HG02623 (cell line): ENCODE measurements around the gene EPPIN.
"Not testable (repeated sequence)": the region's sequence is repeated elsewhere in the genome, so short reads cannot be mapped to it uniquely, and the experiment has no call there.

Source experiments
- ATAC-seq: cut with Tn5 transposase; IDR thresholded peaks from one replicate; pipeline ENCODE4 v1.9.1; 2021; ENCODE audit warnings: moderate library complexity; ENCODE audit not compliant: unreplicated experiment

EPPIN gene

GRCh38 chr20:45547206-45547770 is at the start of gene EPPIN:
Gene EPPIN, minus strand, starts transcription at chr20:45547401. Its CDS starts 44 bp downstream, at chr20:45547357.
- ATAC-seq, result no peak

- no peak for ATAC-seq
These were observed 48.0 kb upstream of the EPPIN start for GRCh38 chr20:45595235-45595634.

- no peak for ATAC-seq
These were observed 46.3 kb upstream of the EPPIN start for GRCh38 chr20:45593498-45593897.

GRCh38 chr20:45592574-45593189 is 45.5 kb upstream of the EPPIN start:
- ATAC-seq, result no peak

- no peak for ATAC-seq
These were observed 42.5 kb upstream of the EPPIN start for GRCh38 chr20:45589725-45590124.

- ATAC-seq, result no peak
These were observed 41.6 kb upstream of the EPPIN start for GRCh38 chr20:45588800-45589199.

GRCh38 chr20:45585986-45586385 is 38.8 kb upstream of the EPPIN start:
- not testable (repeated sequence) for ATAC-seq

- ATAC-seq, result not testable (repeated sequence)
These were observed 37.1 kb upstream of the EPPIN start for GRCh38 chr20:45584294-45584693.

- ATAC-seq, result no peak
These were observed 36.3 kb upstream of the EPPIN start for GRCh38 chr20:45583502-45583901.

- no peak for ATAC-seq
These were observed 34.5 kb upstream of the EPPIN start for GRCh38 chr20:45581702-45582101.

- ATAC-seq, result no peak
These were observed 32.0 kb upstream of the EPPIN start, which contains the start of gene WFDC8 for GRCh38 chr20:45579184-45579583. Gene WFDC8, minus strand, starts transcription at chr20:45579284. Its CDS starts 37 bp downstream, at chr20:45579247.

GRCh38 chr20:45578231-45578630 is 31.0 kb upstream of the EPPIN start:
- ATAC-seq, result no peak

- no peak for ATAC-seq
These were observed 29.8 kb upstream of the EPPIN start for GRCh38 chr20:45576995-45577394.

GRCh38 chr20:45575931-45576330 is 28.7 kb upstream of the EPPIN start:
- no peak for ATAC-seq

GRCh38 chr20:45569650-45570049 is 22.4 kb upstream of the EPPIN start:
- not testable (repeated sequence) for ATAC-seq

GRCh38 chr20:45564760-45565276 is 17.6 kb upstream of the EPPIN start:
- no peak for ATAC-seq

GRCh38 chr20:45555198-45555597 is 8.0 kb upstream of the EPPIN start:
- ATAC-seq, result no peak

- ATAC-seq, result no peak
These were observed 5.3 kb upstream of the EPPIN start for GRCh38 chr20:45552456-45552855.

- no peak for ATAC-seq
These were observed 3.6 kb upstream of the EPPIN start for GRCh38 chr20:45550765-45551164.

GRCh38 chr20:45548410-45548809 is 1.2 kb upstream of the EPPIN start:
- ATAC-seq, result no peak

GRCh38 chr20:45545754-45546453 is 1.3 kb downstream of the EPPIN start:
- ATAC-seq, result no peak

GRCh38 chr20:45545351-45545750 is 1.9 kb downstream of the EPPIN start:
- ATAC-seq, result no peak
